Frontal cortex (tissue), 1 donor: ENCODE results near the gene OOEP. TPM values are rescaled to one million over a fixed set of nuclear protein-coding genes. Genes with fewer than 3 reads are reported as not detected.

Experiments
- small RNA-seq: library from RNA; depleted of rRNA; stranded (forward); fragments of <200 nt; gene quantifications from one replicate; pipeline ENCODE3, GENCODE V24; 2014
- total RNA-seq: library from RNA; depleted of rRNA; stranded (reverse); fragments of >200 nt; gene quantifications from one replicate; pipeline ENCODE4 v1.2.3, GENCODE V29; 2014

OOEP gene
- total RNA-seq, 1 donor from 2014 or later, result not detected

Small RNA genes within 50 kb of the gene (small RNA-seq; reads per million reads assigned to genes)
- 0.13 reads per million for gene RPL39P3

Other genes starting within 250 kb of the OOEP start
- gene KHDC1L, start 144.4 kb downstream of the OOEP start, total RNA-seq, result 1.2 TPM
- 2.9 TPM for gene KHDC1, start 106.7 kb downstream of the OOEP start, total RNA-seq
- gene DPPA5, start 15.6 kb downstream of the OOEP start, total RNA-seq, result not detected
- 0.41 TPM for gene KHDC3L, start 7.2 kb downstream of the OOEP start, total RNA-seq
- gene DDX43, start 24.9 kb upstream of the OOEP start, total RNA-seq, result 0.41 TPM
- 1.2 TPM for gene CGAS, start 82.4 kb upstream of the OOEP start, total RNA-seq
- gene MTO1, start 91.8 kb upstream of the OOEP start, total RNA-seq, result 19.6 TPM
- 20,614 TPM for gene EEF1A1, start 151.1 kb upstream of the OOEP start, total RNA-seq